Cardiac fibroblast (primary cell): ENCODE results near the gene FOXD4L1.
"Not testable (repeated sequence)": the region's sequence is repeated elsewhere in the genome, so short reads cannot be mapped to it uniquely, and the experiment has no call there.

Experiments
- DNase-seq, 2 donors: peaks; one replicate each; pipeline versions ENCODE4 v3.0.0 to v3.0.0-alpha.2; 2010; ENCODE audit warnings: low read depth in 2 of 2
- H3K4me3 ChIP-seq, 2 donors: replicated peaks in 1 of 2; 1 replicate in 1 of 2; 2 replicates in 1 of 2; pipeline ENCODE4 v1.5.1; 2011; ENCODE audit warnings: low read depth in 2 of 2, low read length in 2 of 2, mild to moderate bottlenecking in 2 of 2, moderate library complexity in 1 of 2

The FOXD4L1 gene

DNA sequence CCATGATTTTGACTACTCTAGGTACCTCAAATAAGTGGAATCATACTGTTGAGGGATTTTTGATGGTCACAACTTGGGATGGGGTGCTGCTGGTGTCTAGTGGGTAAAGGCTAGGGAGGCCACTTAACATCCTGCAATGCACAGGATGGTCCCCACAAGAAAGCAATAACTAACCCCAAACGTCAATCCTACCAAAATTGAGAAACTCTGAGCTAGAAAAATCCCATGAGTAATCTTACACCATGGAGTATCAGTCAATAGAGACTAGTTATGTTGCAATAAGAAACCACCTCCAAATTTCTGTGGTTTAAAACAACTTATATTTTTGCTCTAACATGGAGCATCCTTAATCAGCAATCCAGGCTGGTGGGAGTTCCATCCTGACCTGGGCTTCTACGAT is 18.6 kb downstream of the FOXD4L1 start:
- not testable (repeated sequence) for H3K4me3 ChIP-seq, DNase-seq

DNA sequence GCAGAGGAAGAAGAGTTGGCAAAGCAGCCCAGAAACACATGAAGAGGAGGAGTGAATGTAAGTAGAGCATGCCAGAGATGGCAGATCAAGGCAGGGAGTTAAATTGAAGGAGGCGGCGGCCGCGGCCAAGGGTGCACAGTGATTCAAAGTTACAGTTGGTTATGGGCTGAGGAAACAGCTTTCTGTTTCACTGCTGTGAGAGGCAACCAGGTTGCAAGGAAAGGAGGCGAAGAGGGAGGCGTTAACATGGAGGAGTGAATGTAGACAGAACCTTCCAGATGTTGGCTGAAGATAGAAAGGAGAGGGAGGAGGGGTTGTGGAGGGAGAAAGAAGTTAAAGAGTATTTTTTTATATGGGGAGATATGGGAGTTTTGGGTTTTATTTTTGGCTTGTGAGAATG is 22.4 kb downstream of the FOXD4L1 start:
- H3K4me3 ChIP-seq, DNase-seq: not testable (repeated sequence)

DNA sequence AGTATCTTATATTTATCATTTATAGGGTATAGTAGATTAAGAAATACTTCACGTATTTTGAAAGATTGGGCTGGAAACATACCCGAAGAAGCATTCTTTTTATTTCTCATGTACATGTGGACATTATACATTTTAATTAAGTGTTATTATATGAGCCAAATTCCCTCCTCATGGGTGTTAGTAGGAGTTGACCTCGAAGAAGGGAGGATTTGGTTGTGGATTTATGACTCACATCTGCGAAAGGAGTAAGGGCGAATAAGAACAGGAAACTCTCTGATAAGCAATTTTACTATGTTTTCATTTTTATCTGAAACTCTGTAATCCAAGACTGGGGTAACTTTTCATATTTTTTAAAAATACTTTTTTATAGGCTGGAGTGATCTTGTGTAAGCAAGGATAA is 23.0 kb downstream of the FOXD4L1 start:
- DNase-seq = peak in 1 of 2 donors; percentile 23
- not testable (repeated sequence) for H3K4me3 ChIP-seq

DNA sequence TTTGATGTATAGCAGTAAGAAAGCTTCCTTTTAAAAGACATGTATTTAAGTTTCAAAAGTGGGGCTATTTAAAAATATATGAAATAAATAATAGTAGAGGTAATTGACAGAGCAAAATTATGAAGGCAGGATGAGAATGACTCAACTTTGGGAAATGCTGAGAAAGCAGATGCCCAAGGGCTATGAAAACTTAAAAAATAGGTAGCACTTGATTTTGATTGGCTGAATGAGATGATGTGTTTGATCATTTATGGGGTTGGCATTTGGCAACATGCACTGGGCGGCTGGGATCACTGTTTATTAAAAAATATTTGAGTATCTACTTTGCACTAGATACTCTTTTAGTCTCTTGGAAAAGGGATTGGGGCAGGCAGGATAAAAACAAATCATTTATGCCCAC is 26.5 kb downstream of the FOXD4L1 start:
- not testable (repeated sequence) for H3K4me3 ChIP-seq, DNase-seq

DNA sequence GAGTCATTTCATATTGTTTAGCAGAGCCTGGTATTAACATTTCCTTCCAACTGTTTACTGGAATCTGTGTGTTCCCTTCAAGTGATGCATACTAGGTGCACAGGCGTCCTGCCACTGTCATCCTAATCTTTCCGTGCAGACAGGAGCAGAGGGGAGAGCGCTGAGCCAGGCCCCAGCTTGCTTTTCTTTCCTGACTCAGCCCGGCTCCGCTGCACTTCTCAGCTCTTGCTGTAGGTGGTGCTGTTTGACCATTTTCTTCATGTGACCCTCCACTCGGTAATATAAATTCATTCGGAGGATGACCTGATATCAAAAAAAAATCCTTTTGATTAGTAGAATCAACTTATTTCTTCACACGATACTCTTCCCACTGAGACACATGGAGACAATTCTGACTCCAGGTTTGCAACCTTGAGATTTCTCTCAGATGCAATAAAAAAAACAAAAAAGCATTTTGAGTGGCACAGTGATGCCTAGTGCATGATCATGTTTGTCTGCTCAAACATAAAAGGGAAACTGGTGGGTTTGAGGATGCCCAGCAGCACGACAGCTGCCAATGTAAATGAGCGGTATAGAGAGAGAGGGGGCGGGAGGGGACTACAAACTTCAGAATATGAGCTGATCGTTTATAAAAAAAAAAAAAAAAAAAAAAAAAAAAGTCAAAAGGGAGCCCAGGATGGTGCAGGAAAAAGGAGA is 29.0 kb downstream of the FOXD4L1 start:
- not testable (repeated sequence) for DNase-seq, H3K4me3 ChIP-seq

DNA sequence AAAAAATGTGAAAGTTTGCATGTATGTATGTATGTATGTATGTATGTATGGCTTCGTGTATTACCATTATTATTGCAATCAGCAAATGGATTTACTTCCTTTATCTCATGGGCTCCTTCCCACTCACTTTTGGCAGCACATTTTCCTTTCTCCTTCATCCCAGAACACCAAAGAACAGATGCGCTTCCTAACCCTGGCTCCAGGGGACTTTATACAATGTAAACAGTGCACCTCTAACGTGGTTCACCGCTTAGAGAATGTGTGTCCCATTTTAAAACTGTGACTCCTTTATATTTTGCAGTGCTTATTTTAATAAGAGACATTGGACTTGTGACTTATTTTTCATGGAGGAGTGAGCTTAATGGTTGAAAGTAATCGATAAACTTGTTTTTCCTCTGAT is 29.7 kb downstream of the FOXD4L1 start:
- H3K4me3 ChIP-seq, DNase-seq: not testable (repeated sequence)

DNA sequence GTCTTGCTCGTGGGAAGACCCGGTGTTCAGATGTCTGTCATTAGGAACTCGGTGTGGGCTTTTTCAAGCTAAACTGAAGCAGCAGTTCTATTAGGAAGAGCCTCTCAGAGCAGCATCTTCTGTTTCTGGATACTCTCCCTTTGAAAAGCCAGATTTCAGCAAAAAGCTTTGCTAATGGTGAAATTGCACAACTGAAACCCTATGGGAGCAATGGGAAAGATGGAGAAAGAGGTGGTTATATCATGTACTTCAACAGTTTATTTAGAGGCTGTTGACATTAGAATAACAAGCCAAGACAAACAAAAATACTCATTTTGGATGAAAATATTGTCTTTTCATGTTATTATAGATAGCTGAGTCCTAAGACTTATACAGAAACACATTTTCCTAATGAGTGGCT is 30.4 kb downstream of the FOXD4L1 start:
- DNase-seq = not testable (repeated sequence)

DNA sequence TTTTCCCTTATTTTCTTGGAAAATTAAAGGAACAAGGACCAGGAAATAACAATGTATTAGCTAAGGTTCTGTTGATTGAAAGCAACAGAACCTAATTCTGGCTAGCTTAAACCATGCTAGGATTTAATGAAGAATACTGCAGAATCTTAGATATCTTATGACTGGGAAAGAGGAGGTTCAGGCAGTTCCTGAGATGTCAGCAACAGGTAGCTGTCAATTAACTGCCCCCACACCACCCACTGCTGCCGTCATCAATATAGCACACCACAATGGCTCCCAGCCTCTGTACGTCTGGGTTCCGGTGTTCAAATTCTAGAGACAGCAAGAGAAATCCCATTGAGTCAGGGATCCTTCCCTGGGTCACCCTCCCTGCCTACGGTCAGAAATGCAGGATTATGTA is 34.5 kb downstream of the FOXD4L1 start:
- not testable (repeated sequence) for H3K4me3 ChIP-seq, DNase-seq

More for the DNA sequence above, 30.4 kb downstream of the FOXD4L1 start:
- not testable (repeated sequence) for H3K4me3 ChIP-seq

DNA sequence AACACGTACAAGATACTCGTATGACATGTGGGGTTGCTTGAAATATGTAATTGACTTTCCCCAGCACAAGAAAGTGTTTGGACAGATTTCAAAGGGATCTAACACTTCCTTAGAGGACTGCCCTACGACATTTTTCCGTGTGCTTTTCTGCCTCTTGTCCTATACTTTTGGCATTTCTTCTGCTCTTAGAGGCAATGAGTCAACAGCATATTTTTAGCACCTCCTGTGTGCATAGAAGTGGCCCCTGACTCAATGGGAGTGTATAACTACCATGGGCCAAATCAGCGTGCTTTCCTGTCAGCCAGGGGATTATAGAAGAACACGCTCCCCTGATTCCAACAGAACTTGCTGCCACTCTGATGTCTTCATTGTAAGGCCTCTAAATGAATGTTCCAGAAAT is 38.1 kb downstream of the FOXD4L1 start:
- not testable (repeated sequence) for DNase-seq, H3K4me3 ChIP-seq

DNA sequence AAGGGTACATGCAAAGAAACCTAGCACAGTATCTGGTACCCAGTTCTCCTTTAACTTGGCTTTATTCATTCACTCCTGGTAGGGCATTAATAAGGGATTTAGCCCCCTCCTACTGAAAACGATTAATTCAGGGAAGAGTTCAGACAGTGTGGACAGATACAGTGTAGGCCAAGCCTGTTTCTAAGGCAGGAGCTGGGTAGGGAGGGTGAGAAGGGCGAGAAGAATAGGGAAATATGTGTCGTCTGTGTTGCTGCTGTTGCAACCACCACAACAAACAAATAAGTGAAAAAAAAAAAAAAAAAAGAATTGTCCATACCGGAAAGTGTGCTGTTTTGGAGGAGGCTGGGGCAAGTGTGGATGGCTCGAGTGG is 42.4 kb downstream of the FOXD4L1 start:
- not testable (repeated sequence) for H3K4me3 ChIP-seq, DNase-seq

DNA sequence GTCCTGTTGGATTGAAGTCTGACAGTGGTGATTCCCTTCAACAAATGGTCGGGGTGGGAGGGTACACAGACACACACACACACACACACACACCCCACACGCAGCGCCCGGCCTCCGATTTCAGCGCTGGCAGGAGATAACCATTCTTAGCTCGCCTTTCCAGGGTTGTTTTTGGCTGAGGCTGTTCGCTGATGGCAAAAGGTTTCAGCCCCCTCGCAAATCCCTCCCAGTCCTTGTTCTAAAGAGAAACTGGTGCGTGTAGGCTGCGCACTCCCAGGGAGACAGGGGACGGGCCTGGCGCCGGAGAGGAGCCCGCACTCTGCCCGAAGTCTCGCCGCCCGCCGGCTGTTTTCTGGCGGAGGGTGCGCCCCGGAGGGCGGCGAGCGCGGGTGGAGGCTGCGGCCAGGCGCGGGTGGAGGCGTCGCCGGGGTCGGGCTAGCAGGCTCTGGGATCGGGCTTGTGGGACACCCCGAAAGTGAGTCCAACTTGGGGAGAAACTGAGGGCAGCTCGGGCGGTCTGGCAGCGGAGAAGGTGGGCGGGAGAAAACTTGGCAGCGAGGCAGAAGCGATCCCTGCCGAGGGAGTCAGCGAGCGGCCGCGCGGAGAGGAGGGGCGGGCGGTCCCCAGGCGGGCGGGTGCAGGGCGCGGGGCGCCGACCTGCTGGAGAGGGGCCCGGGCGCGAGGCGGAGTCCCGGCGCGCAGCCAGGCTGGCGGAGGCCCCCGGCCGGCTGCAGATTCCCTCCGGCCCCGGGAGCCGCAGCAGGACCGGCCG is 42.9 kb downstream of the FOXD4L1 start:
- peak overlapping the region; percentile 45 for H3K4me3 ChIP-seq

DNA sequence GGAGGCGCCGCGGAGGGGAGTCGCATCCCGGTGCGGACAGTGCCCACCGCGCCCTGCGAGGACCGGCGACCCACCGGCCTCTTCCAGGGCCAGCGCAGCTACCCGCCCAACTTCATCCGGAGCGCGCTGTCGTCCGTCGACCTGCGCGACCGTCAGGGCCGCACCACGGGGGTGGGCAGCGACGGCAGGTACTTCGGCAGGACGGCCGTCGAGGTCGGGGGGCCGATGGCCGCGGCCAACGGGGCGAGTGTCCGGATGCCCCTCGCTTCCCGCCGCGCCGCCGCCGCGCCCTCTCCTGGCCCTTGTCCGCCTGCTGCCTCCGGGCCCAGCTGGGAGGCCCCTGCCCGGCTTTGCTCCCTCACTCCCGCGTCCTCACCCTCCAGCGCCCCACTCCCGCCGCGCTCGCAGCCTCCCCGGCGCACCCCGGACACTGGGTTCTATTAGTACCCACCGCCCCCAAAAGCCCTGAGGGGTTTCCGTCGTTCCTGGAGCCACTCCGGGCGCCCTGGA is 43.6 kb downstream of the FOXD4L1 start:
- DNase-seq = not testable (repeated sequence)
- H3K4me3 ChIP-seq = peak overlapping the region in 1 of 2 donors; percentile 36

More for the DNA sequence above, 42.9 kb downstream of the FOXD4L1 start:
- DNase-seq = peak; percentile 22 to 40

DNA sequence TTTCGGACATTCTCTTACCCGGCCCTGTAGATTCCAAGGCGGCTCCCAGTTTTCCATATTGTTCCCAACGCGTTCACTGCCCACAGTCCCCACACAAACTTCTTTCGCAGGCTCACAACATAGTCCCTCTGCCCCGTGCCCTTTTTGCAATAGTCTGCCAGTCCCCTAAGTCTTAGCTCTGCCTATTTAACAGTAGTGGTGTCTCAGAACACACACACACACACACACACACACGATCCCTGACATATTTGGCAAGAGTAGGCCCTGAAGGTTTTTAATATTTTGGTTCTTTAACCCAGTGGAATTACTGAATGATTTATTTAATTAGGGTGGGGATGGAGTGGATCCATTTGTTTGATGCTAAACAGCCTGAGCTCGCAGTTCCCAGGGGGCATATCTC is 44.1 kb downstream of the FOXD4L1 start:
- not testable (repeated sequence) for H3K4me3 ChIP-seq, DNase-seq
